GM12878 (cell line): ENCODE measurements around the gene SUSD1. TPM values are rescaled to one million over a fixed set of nuclear protein-coding genes. Genes with fewer than 3 reads are reported as not detected.

Source experiments
- CBX3 ChIP-seq: fragments of 200-600 bp; sonication (generic); IDR thresholded peaks from 2 replicates; pipeline ENCODE4 v1.6.1; 2016; ENCODE audit warnings: low read depth, borderline replicate concordance
- CEBPB ChIP-seq, 2 experiments: fragments of 150-350 bp in 1 of 2; IDR thresholded peaks; 2 replicates each; pipeline ENCODE4 v1.6.1; 2012 to 2014; ENCODE audit warnings: low read depth in 2 of 2, low read length in 2 of 2, borderline replicate concordance in 1 of 2, inconsistent platforms in 1 of 2
- HDAC6 ChIP-seq: fragments of 200-600 bp; sonication (generic); IDR thresholded peaks from one replicate; pipeline ENCODE4 v1.8.0; 2017; ENCODE audit warnings: antibody characterized with exemption; ENCODE audit not compliant: unreplicated experiment
- HDGF ChIP-seq: fragments of 450-650 bp; IDR thresholded peaks from 2 replicates; pipeline ENCODE4 v1.6.1; 2016; ENCODE audit warnings: antibody characterized with exemption
- JUND ChIP-seq: IDR thresholded peaks from 2 replicates; pipeline ENCODE4 v1.6.1; 2012; ENCODE audit warnings: low read depth, mild to moderate bottlenecking, low read length, improper control_type of control experiment, moderate library complexity
- POU2F2 ChIP-seq: IDR thresholded peaks from 3 replicates; pipeline ENCODE4 v1.6.1; 2011; ENCODE audit warnings: low read depth, mild to moderate bottlenecking, low read length, borderline replicate concordance
- SMAD5 ChIP-seq: IDR thresholded peaks from 2 replicates; pipeline ENCODE4 v1.6.1; 2016; ENCODE audit warnings: antibody characterized with exemption, low read depth
- ZNF217 ChIP-seq: fragments of 450-650 bp; IDR thresholded peaks from 2 replicates; pipeline ENCODE4 v1.6.1; 2017; ENCODE audit warnings: antibody characterized with exemption, mild to moderate bottlenecking
- ZNF24 ChIP-seq: fragments of 450-650 bp; IDR thresholded peaks from 2 replicates; pipeline ENCODE4 v1.6.1; 2017; ENCODE audit warnings: antibody characterized with exemption, mild to moderate bottlenecking
- ZZZ3 ChIP-seq: IDR thresholded peaks from 2 replicates; pipeline ENCODE4 v1.6.1; 2011; ENCODE audit warnings: low read depth; ENCODE audit not compliant: control insufficient read depth, insufficient read length
- polyA plus RNA-seq, 11 experiments: library from polyadenylated mRNA; depleted of rRNA in 4 of 11; unstranded in 6 of 11; stranded (reverse) in 5 of 11; fragments of >200 nt; fragmentation: Nextera tagmentation in 4 of 11; fragmentation: Illumina TruSeq in 1 of 11; extraction: Ambion mirVana in 4 of 11; extraction: Trizol in 1 of 11; gene quantifications; 1 replicate in 1 of 11; 2 replicates in 10 of 11; pipeline versions ENCODE4 v1.2.1 to v1.2.3, GENCODE V29; 2011 to 2016; ENCODE audit warnings: inconsistent platforms in 2 of 11, missing spikeins in 2 of 11, low read depth in 1 of 11
- total RNA-seq, 4 experiments: library from RNA; depleted of rRNA in 3 of 4; stranded (reverse); fragments of >200 nt in 3 of 4; fragmentation: Illumina TruSeq in 1 of 4; extraction: Trizol in 1 of 4; gene quantifications; 2 replicates each; pipeline versions ENCODE4 v1.2.1 to v1.2.3, GENCODE V29; 2013 to 2021
- TF ChIP-seq, protein P1 (sequence below): IDR thresholded peaks from 2 replicates; pipeline ENCODE4 v1.6.1; 2012; ENCODE audit warnings: improper control_type of control experiment, low read depth, low read length; ENCODE audit not compliant: insufficient replicate concordance
- TF ChIP-seq, protein P2 (sequence below): fragments of 450-650 bp; IDR thresholded peaks from 2 replicates; pipeline ENCODE4 v1.6.1; 2017; ENCODE audit warnings: mild to moderate bottlenecking, moderate library complexity

SUSD1 gene
- total and polyA plus RNA-seq, 10 of the 15 experiments (the other 5 are each of a cell fraction or from before 2014, with no cell fraction given): 6.7 to 20.8 (median 13.2) TPM

GRCh38 chr9:112051812-112052211 lies 123.3 kb downstream of the SUSD1 start (continued):
- TF ChIP-seq HDAC6 (no peak), CBX3 (no peak), POU2F2 (no peak), JUND (no peak), CEBPB (IDR thresholded peaks at IDR 0.05; ENCODE audit: borderline replicate concordance in 1 of 2, low read depth in 2 of 2, low read length in 2 of 2) (no peak), ZNF24 (no peak), ZZZ3 (no peak), HDGF (no peak), ZNF217 (no peak), SMAD5 (no peak)
- TF ChIP-seq, protein P1, sequence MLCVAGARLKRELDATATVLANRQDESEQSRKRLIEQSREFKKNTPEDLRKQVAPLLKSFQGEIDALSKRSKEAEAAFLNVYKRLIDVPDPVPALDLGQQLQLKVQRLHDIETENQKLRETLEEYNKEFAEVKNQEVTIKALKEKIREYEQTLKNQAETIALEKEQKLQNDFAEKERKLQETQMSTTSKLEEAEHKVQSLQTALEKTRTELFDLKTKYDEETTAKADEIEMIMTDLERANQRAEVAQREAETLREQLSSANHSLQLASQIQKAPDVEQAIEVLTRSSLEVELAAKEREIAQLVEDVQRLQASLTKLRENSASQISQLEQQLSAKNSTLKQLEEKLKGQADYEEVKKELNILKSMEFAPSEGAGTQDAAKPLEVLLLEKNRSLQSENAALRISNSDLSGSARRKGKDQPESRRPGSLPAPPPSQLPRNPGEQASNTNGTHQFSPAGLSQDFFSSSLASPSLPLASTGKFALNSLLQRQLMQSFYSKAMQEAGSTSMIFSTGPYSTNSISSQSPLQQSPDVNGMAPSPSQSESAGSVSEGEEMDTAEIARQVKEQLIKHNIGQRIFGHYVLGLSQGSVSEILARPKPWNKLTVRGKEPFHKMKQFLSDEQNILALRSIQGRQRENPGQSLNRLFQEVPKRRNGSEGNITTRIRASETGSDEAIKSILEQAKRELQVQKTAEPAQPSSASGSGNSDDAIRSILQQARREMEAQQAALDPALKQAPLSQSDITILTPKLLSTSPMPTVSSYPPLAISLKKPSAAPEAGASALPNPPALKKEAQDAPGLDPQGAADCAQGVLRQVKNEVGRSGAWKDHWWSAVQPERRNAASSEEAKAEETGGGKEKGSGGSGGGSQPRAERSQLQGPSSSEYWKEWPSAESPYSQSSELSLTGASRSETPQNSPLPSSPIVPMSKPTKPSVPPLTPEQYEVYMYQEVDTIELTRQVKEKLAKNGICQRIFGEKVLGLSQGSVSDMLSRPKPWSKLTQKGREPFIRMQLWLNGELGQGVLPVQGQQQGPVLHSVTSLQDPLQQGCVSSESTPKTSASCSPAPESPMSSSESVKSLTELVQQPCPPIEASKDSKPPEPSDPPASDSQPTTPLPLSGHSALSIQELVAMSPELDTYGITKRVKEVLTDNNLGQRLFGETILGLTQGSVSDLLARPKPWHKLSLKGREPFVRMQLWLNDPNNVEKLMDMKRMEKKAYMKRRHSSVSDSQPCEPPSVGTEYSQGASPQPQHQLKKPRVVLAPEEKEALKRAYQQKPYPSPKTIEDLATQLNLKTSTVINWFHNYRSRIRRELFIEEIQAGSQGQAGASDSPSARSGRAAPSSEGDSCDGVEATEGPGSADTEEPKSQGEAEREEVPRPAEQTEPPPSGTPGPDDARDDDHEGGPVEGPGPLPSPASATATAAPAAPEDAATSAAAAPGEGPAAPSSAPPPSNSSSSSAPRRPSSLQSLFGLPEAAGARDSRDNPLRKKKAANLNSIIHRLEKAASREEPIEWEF: no peak
- TF ChIP-seq, protein P2, sequence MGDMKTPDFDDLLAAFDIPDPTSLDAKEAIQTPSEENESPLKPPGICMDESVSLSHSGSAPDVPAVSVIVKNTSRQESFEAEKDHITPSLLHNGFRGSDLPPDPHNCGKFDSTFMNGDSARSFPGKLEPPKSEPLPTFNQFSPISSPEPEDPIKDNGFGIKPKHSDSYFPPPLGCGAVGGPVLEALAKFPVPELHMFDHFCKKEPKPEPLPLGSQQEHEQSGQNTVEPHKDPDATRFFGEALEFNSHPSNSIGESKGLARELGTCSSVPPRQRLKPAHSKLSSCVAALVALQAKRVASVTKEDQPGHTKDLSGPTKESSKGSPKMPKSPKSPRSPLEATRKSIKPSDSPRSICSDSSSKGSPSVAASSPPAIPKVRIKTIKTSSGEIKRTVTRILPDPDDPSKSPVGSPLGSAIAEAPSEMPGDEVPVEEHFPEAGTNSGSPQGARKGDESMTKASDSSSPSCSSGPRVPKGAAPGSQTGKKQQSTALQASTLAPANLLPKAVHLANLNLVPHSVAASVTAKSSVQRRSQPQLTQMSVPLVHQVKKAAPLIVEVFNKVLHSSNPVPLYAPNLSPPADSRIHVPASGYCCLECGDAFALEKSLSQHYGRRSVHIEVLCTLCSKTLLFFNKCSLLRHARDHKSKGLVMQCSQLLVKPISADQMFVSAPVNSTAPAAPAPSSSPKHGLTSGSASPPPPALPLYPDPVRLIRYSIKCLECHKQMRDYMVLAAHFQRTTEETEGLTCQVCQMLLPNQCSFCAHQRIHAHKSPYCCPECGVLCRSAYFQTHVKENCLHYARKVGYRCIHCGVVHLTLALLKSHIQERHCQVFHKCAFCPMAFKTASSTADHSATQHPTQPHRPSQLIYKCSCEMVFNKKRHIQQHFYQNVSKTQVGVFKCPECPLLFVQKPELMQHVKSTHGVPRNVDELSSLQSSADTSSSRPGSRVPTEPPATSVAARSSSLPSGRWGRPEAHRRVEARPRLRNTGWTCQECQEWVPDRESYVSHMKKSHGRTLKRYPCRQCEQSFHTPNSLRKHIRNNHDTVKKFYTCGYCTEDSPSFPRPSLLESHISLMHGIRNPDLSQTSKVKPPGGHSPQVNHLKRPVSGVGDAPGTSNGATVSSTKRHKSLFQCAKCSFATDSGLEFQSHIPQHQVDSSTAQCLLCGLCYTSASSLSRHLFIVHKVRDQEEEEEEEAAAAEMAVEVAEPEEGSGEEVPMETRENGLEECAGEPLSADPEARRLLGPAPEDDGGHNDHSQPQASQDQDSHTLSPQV: peak; percentile 56; the same call in 1 of the 2 replicates
